ENCODE measurements around the gene NPNT. TPM values are rescaled to one million over a fixed set of nuclear protein-coding genes. Genes with fewer than 3 reads are reported as not detected.

Gene NPNT
- polyA plus RNA-seq, 1 of the 3 experiments (the other 2 are of a cell fraction): not detected

Other genes with a start within 250 kb of the NPNT start
- gene INTS12, start 186.8 kb upstream of the NPNT start, polyA plus RNA-seq (2012; rRNA removed): 25.1 and 31.3 TPM in 2 replicates
- 4.8 and 7.1 TPM in 2 replicates for gene GSTCD, start 186.7 kb upstream of the NPNT start, polyA plus RNA-seq (2012; rRNA removed)

All from SK-N-SH (cell line).